Stimulated activated CD8-positive, alpha-beta memory T cell treated with anti-CD3 and anti-CD28 coated beads, Interleukin-12 subunit alpha, Interleukin-12 subunit beta, amount 100 ng/mL, for 1 hour (primary cell): ENCODE measurements around the gene CTDSP1.

Experiments
- DNase-seq: peaks from one replicate; pipeline ENCODE4 v3.0.0-alpha.2; 2020; ENCODE audit warnings: low read depth

The CTDSP1 gene

GRCh38 chr2:218399391-218400166, at the start of gene CTDSP1:
Gene CTDSP1, plus strand, starts transcription at chr2:218399868. Its CDS starts 223 bp downstream, at chr2:218400091.
- DNase-seq, result peak; percentile 90

GRCh38 chr2:218354045-218354444, 45.6 kb upstream of the CTDSP1 start:
- DNase-seq, result no peak

GRCh38 chr2:218354850-218355443, 44.7 kb upstream of the CTDSP1 start:
- no peak for DNase-seq

- DNase-seq, result no peak
These were observed 42.2 kb upstream of the CTDSP1 start for GRCh38 chr2:218357236-218358177.

GRCh38 chr2:218360453-218360852, 39.2 kb upstream of the CTDSP1 start:
- DNase-seq, result no peak

- DNase-seq, result no peak
These were observed 37.1 kb upstream of the CTDSP1 start for GRCh38 chr2:218362606-218363005.

- no peak for DNase-seq
These were observed 35.9 kb upstream of the CTDSP1 start for GRCh38 chr2:218363736-218364135.

GRCh38 chr2:218364196-218364595, 35.5 kb upstream of the CTDSP1 start:
- no peak for DNase-seq

GRCh38 chr2:218366621-218367414, 32.9 kb upstream of the CTDSP1 start:
- no peak for DNase-seq

- peak; percentile 46 for DNase-seq
These were observed 32.1 kb upstream of the CTDSP1 start for GRCh38 chr2:218367415-218368149.

GRCh38 chr2:218368150-218368528, 31.5 kb upstream of the CTDSP1 start:
- DNase-seq, result no peak

- no peak for DNase-seq
These were observed 31.0 kb upstream of the CTDSP1 start for GRCh38 chr2:218368621-218369153.

GRCh38 chr2:218369330-218369729, 30.3 kb upstream of the CTDSP1 start:
- no peak for DNase-seq

- DNase-seq, result no peak
These were observed 29.1 kb upstream of the CTDSP1 start for GRCh38 chr2:218370410-218371063.

- no peak for DNase-seq
These were observed 27.7 kb upstream of the CTDSP1 start for GRCh38 chr2:218371983-218372350.

- DNase-seq, result no peak
These were observed 24.9 kb upstream of the CTDSP1 start for GRCh38 chr2:218374795-218375194.

GRCh38 chr2:218375212-218375611, 24.5 kb upstream of the CTDSP1 start:
- DNase-seq, result no peak

- DNase-seq, result no peak
These were observed 21.6 kb upstream of the CTDSP1 start for GRCh38 chr2:218378053-218378452.

- DNase-seq, result no peak
These were observed 17.7 kb upstream of the CTDSP1 start, which contains the start of gene SLC11A1 for GRCh38 chr2:218381916-218382366. Gene SLC11A1, plus strand, starts transcription at chr2:218382273. Its CDS starts 96 bp downstream, at chr2:218382369.

- no peak for DNase-seq
These were observed 16.9 kb upstream of the CTDSP1 start for GRCh38 chr2:218382785-218383184.
